Suppressor macrophage treated with lipopolysaccharide for 4 hours (primary cell): Measurements from ENCODE around the gene NDUFS1.
"Not testable (repeated sequence)": the region's sequence is repeated elsewhere in the genome, so short reads cannot be mapped to it uniquely, and the experiment has no call there.

ENCODE experiments used
- DNase-seq: peaks from one replicate; pipeline ENCODE4 v3.0.0-alpha.2; 2020

Gene NDUFS1

DNA sequence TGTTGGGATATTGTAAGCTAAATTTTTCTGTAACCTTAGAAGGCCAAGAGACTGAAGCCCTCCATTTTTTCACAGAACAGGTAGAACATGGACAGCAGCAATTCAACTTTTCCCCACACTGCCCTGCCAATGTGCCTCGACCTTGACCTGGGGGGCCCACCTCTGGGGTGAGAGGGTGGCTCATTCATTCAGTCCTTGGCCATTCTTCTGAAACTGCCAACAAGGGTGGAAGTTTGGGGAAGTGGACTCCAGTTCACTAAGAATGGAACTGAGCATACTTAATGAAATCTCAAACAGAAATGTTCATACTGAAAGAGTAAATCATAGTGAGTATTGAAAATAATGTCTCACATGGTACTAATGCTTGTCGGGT is 1.5 kb upstream of the NDUFS1 start:
- DNase-seq = peak; percentile 39

DNA sequence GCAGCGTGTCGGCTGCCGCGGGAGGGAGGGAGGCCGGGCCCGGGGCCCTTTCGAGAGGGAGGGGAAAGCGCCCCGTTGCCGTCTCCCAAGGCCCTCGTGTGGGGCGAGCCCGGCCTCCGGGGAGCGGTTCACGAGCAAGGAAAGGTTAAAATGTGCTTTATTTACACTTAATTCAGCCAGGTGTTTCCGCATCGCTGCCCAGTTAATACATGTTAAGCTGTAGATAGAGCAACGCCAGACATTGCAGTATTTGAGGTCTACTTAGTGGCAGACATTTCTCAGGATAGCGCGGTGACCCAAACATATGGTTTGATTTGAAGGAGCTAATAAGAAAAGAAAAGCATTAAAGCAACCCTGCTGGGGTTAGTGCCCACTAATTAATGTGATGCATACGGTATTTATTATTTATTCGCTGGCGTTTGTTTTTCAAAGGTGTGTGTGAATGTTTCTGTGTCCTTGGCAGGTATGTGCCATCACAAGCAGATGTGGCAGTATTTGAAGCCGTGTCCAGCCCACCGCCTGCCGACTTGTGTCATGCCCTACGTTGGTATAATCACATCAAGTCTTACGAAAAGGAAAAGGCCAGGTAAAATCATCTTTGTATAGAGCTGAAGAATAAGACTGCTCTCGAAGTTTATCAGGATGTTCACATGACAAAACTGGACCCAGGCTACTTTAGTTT is 1.0 kb upstream of the NDUFS1 start:
- DNase-seq = no peak

DNA sequence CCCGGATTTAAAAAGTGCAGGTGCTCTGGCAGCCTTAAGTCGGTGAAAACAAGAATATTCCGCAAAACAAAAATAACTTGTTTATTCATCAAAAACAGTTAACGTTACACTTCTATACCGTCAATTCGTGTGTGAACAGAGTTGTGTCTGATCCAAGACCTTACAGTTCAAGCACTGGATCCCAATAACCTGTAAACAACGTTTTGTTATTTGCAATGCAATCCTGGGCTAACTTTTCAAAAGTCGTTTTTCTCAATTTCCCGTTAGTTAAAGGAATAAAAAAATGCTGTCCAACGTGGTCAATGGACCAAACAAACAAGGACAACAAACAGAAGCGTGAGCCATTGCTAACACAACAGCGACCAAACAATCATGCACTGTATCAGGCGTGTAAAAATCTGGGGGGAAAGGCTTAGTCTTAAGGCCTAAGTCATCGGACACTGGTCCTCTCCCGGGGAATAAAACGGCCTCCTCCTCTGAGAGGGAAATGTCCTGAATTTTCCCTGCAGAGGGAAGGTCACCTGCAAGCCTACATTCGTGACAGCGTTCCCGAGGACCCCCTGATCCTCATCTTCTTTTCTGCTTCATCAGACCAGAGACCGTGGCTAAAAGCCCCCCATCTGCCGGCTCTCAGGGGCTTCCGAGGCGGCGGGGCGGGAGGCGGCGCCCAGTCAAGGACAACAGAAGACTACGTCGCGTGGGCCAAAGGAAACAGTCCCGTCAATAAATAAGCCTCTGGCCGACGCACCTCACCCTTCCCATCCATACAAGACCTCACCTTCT is 490 bp downstream of the NDUFS1 start:
- peak; percentile 12 for DNase-seq

DNA sequence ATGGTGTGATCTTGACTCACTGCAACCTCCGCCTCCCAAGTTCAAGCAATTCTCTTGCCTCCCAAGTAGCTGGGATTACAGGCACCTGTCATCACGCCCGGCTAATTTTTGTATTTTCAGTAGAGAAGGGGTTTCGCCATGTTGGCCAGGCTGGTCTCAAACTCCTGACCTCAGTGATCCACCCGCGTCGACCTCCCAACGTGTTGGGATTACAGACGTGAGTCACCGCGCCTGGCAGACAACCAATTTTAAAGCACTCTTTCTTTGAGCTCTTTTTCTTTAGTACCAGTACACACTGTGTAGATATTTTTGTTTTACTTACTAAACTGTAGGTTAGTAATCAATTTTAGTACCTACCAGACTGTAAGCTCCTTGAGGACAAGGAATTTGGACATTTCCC is 2.2 kb downstream of the NDUFS1 start:
- not testable (repeated sequence) for DNase-seq

DNA sequence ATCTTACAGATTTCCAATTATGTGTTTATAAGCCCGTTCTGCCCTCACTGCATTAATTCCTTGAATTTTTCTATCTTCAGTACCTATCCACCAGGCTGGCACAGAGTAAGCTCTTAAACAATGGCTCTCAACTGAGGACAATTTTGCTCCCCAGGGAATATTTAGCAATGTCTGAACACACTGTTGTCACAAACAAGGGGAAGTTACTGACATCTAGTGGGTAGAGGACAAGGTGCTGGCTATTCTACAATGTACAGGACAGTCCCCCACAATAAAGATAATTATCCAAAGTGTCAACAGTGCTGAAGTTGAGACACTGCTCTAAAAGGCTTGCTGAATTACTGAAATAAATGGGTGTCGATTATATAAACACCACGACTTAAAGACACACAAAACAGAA is 5.0 kb downstream of the NDUFS1 start:
- peak; percentile 9 for DNase-seq

DNA sequence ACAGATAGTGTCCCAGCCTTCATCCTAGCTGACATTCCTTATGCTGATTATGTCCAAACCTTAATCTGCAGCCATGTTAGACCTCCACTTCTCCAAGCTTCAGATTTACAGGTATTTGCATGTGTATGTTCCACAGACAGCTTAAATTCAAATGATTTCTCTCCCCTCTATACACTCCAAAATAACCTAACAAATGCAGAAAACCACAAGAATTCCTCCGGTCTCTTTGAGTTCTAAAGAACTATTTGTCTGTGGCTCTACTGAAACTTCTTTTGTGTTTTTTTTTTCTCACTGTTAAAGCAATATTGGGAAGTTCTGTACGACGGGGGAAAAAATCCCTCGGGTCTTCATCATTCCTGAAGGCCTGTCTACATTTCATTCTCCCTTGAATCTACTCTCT is 8.6 kb downstream of the NDUFS1 start:
- no peak for DNase-seq

DNA sequence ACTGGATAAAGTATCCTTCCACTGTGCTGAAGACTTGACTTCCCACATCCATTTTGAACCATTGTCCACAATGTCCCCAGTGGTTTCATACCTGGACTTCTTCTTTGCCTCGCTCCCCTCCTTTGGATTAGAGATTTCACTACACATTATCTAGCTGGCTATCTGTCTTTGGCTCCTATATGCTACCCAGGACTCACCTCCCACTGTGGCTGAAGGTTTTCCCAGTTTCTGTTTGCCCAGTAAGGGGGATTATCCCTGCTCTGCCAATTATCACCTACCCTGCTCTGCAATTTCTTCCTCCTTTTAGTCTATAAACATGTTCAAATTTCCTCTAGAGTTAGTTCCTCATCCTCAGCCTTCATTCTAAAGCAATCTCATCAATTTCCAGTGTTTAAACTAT is 9.1 kb downstream of the NDUFS1 start:
- no peak for DNase-seq

DNA sequence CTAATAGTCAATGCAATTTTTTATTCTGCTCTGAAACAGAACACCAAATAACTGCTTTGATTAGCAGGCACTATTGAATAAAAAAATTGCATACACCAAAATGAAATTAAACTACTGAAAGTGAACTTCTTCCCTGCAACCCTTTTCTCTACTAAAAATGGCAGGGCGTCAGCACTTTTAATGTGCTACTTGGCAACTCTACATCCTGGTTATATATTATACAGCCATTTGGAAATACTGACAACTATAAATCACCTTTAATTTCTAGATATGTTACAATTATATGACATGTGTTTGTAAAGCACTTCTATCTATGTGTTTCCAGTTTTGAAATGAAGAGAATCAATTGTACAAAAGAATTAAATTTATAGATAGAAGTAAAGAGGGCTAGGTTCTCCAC is 9.9 kb downstream of the NDUFS1 start:
- DNase-seq = no peak

DNA sequence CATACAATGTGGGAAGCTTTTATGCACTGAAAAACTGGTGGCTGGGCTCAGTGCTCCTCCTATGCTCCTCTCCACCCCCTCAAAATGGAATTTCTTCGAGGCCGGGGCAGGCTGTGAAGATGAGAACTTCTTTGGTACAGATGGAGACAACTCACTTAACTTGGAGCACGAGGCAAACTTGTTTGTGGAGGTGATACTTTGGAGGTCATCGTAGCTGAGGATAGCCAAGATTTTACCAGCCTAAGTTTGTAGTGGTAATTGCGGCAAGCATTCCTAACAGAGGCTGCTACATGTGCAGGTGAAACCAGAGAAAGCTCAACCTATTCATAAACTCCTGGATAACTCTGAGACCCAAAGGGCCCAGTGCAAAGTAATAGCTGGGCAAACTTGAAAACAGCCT is 13.6 kb downstream of the NDUFS1 start:
- no peak for DNase-seq

DNA sequence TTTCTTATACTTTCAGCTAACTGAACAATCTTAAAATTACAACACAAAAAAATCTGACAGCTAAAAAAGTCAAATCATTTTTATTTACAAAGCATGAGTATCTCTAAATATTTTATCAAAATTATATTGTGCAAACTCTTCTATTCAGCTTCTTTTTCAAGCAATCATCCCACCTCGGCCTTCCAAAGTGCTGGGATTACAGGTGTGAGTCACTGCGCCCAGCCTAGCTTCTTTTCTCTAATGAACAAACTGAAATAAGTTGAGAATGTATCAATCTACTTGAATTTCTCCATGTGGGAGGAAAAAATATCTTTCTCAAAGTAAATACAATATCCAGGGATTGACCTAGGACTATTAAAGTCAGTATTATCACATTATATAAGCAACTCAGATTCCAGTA is 14.9 kb downstream of the NDUFS1 start:
- no peak for DNase-seq

DNA sequence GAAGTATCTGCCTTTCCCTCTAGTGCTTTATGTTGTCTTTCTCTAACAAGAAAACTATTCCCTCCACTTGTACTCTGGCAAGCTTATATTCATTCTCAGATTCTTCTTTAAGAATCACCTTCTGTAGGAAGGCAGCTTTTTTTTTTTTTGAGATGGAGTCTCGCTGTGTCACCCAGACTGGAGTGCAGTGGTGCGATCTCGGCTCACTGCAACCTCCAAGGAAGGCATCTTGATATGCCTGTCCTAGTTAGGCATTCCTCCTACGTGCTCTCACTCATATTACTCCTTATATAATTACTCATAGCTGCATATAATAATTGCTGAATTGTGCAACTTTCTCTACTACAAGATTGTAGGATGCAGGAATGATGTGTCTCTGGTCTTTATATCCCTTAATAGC is 15.8 kb downstream of the NDUFS1 start:
- no peak for DNase-seq

DNA sequence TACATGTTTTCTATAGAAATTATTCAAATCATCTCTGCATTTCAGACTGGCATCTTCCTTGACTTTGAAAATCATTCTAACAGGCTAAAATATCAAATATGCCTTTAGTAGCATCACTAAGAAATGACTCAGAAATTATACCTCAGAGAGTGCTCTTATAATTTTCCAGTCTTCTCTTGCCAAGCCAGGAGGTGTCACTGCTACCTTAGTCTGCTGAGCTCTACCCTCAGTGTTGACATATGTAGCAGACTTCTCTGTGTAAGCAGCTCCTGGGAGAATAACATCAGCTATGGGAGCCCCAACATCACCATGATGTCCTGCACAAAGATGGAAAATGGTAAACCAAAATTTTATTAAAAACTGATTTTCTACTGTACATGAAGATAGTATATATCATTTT is 31.6 kb downstream of the NDUFS1 start:
- no peak for DNase-seq

DNA sequence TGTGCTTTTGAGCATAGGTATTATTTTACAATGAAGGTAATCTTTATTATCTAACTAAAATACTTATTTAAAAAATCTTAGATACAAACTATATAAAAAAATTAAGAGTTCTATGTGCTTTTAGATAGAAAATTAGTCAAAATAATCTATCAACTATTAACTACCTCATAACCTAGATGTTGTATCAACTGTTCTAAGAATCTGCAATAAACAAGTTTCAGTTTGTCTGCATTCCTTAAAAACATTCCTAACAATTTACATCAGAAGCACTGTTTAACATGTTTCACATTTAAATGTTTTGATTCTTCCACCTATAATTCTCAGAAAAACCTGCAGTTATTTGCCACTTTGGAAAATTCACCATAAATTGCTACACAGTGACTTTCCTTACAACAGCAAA is 33.3 kb downstream of the NDUFS1 start:
- DNase-seq = no peak

DNA sequence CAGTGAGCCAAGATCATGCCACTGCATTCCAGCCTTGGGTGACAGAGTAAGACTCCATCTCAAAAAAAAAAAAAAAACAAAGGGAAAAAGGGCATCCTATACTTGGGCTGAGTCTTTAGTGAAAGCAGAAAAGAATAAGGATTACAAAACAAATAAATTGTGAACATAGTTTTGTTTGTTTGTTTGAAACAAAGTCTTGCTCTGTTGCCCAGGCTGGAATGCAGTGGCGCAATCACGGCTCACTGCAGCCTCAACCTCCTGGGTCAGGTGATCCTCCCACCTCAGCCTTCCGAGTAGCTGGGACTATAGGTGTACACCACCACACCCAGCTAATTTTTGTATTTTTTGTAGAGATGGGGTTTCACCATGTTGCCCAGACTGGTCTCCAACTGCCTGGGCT is 36.7 kb downstream of the NDUFS1 start:
- DNase-seq = not testable (repeated sequence)

DNA sequence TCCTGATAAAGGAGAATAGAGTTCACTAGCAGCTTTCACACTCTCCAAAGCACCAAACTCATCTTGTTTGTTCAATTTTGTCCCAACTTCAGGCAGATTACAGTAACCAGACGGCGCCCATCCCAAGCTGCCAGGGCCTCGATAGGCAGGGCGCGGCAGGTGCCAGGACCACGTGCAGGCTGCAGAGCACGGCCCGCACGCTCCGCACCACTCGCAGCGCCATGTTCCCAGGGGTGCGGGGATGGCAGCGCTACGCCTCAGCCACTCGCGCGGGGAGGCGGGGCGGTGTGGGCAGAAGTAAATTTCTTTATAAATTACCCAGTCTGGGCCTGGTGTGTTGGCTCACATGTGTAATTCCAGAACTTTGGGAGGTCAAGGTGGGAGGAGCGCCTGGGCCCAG is 43.0 kb downstream of the NDUFS1 start:
- no peak for DNase-seq

DNA sequence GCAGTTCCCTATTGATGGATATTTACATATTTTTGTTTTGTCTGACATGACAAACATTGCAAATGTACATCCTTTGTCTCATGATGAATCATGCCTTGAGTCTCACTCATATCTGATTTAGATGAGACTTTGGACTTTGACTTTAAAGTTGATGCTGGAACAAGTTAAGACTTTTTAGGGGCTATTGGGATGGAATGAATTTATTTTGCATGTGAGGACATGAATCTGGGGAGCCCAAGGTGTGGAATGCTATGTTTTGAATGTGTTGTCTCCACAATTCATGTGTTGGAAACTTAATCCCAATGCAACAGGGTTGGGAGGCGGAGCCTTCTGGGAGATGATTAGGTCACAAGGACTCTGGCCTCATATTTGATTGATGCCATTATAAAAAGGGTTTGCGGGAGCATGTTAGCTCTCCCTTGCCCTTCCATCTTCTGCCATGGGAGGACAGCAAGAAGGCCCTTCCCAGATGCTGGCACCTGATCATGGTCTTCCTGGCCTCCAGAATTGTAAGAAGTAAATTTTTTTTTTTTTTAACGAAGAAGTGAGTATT is 44.1 kb downstream of the NDUFS1 start:
- DNase-seq = no peak

DNA sequence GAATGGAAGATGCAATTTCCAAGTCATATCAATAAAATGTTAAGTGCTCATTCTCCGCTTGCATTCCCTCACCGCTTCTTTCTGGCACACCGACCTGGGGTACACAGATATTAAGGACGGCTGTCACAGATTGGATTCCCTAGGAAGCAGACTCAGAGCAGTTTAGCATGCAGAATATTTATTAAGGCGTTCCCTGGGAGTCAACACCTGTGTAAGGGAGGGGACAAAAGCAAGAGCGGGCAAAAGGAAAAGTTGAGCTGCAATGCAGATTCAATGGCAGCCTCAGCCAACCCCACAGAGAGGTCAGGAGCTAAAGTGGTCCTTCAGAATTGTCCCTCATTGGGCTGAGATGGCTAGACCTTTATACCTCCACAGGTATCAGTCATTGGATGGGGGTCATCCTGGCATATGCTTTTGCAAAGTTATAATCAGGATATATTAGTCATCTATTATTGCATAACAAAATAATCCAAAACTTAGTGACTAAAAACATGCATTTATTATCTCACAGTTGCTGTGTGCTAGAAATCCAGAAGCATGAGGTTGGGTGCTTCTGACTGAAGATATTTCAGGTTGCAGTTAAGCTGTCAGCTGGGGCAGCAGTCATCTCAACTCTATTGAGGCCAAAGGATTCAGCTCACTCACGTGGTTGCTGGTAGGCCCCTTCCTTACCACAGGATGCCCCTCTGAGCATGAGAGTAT is 46.2 kb downstream of the NDUFS1 start:
- no peak for DNase-seq

DNA sequence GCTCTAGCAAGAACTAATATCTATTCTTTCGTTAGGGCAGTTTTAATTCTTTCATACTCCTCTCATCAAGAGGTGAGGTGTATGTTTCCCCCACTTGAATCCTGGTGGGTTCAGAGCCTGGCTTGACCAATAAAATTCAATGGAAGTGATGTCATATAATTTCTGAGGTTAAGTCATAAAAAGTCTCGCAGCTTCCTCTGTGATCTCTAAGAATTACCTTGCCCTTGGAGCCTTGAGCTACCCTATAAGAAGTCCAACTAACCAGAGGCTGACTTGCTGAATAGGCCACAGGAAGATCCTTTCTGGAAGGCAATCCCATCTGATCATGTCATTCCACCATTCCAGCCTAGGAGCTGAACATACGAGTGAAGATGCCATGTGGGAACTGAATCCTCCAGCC is 47.1 kb downstream of the NDUFS1 start:
- DNase-seq = no peak

DNA sequence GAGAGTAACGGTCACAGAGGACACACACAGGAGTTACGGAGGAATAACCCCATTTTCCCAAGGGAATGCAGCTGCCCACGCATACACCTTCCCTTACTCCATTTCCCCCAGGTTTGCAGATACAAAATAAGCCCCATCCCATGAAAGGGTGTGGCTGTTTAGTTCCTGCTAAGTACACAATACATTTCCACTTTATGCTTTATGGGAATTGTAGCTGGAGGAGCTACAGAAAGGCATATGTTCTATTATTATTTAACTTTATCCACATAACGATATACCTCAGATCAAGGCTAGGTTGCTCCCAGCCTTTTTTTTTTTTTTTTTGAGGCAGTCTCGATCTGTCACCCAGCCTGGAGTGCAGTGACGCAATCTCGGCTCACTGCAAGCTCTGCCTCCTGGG is 50.5 kb downstream of the NDUFS1 start:
- DNase-seq = no peak

DNA sequence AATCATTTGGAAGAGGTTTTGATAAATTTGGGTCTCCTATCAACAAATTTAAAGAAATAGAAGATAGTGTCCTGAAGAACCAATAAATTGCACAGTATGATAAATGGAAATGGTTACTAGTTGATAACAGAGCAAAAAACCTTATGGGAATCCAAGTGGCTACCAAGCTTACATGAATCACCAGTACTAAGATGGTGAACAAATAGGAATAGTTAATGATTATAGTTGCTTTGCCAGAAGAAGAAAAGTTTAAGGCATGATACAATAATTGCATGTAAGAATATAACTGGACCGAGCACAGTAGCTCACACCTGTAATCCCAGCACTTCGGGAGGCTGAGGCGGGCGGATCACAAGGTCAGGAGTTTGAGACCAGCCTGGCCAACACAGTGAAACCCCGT is 53.7 kb downstream of the NDUFS1 start:
- no peak for DNase-seq

DNA sequence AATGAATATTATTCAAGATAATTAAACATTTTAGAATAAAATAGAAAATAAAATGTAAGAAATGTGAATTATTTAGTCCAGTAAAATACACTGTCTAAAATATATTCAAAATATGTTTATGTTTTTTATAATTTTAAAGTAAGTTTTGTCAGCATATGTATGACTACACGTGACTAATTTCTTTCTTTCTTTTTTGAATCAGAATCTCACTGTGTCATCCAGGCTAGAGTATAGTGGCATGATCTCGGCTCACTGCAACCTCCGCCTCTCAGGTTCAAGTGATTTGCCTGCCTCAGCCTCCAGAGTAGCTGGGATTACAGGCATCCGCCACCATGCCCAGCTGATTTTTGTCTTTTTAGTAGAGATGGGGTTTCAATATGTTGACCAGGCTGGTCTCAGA is 54.2 kb downstream of the NDUFS1 start:
- DNase-seq = no peak

DNA sequence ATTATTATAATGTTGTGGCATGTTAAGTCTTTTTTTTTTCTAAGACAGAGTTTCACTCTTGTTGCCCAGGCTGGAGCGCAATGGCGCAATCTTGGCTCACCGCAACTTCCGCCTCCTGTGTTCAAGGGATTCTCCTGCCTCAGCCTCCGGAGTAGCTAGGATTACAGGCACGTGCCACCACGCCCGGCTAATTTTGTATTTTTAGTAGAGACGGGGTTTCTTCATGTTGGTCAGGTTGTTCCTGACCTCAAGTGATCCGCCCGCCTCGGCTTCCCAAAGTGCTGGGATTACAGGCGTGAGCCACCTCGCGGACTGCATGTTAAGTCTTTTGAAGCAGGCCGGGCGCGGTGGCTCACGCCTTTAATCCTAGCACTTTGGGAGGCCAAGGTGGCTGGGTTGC is 60.4 kb downstream of the NDUFS1 start:
- DNase-seq = peak; percentile 61

DNA sequence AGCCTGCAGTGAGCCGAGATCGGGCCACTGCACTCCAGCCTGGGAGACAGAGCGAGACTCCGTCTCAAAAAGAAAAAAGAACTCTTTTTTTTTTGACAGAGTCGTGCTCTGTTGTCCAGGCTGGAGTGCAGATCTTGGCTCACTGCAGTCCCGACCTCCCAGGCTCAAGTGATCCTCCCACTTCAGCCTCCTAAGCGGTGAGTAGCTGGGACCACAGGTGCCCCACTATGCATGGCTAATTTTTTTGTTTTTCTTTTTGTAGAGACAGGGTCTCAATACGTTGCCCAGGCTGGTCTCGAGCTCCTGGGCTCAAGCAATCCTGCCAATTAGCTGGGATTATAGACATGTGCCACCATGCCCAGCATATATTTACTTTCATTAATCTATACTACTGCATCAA is 60.8 kb downstream of the NDUFS1 start:
- DNase-seq = no peak

DNA sequence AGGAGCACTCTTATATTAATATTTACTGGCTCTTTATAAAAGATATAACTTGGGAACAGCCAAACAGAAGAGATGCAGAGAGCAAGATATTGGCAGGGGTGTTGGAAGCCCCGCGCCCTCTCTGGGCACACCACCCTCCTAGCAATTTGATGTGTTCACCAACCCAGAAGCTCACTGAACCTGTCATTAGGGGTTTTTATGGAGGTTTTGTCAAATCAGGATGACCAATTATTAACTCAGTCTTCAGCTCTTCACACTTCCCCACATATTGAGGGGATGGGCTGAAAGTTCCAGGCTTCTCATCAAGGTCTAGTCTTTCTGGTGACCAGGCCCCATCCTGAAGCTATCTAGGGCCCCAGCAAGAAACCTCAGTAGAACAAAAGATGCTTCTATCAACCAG is 62.4 kb downstream of the NDUFS1 start:
- DNase-seq = no peak
